ENCODE results near the gene GOLGA6L10.
"Not testable (repeated sequence)": the region's sequence is repeated elsewhere in the genome, so short reads cannot be mapped to it uniquely, and the experiment has no call there.

GRCh38 chr15:82387209-82387608 lies 37.9 kb upstream of the GOLGA6L10 start:
- not testable (repeated sequence) for TF ChIP-seq CTCF (conservative IDR thresholded peaks at IDR 0.05; ENCODE audit: low read depth, low read length); EZH2 (IDR thresholded peaks at IDR 0.05; ENCODE audit: low read length, unreplicated experiment); EZH2phosphoT487 (IDR thresholded peaks at IDR 0.05; ENCODE audit: borderline replicate concordance, low read length)
